Neural progenitor cell (in vitro differentiated cells): ENCODE measurements around the gene MRAP. TPM values are rescaled to one million over a fixed set of nuclear protein-coding genes. Genes with fewer than 3 reads are reported as not detected.

Experiments used
- DNase-seq: peaks from one replicate; pipeline ENCODE4 v3.0.0-alpha.2; 2016; ENCODE audit warnings: low spot score
- H2AFZ ChIP-seq: fragments of 200-600 bp; sonication (generic); replicated peaks from 2 replicates; pipeline ENCODE4 v1.6.1; 2016; ENCODE audit warnings: antibody characterized with exemption
- H3F3A ChIP-seq: fragments of 200-600 bp; sonication (generic); 2 replicates; pipeline ENCODE4 v1.6.1; 2016; ENCODE audit warnings: antibody characterized with exemption, low read depth
- H3K27ac ChIP-seq: fragments of 200-600 bp; sonication (generic); 2 replicates; pipeline ENCODE4 v1.5.1; 2016; ENCODE audit warnings: mild to moderate bottlenecking
- H3K27me3 ChIP-seq: fragments of 200-600 bp; sonication (generic); 2 replicates; pipeline ENCODE4 v1.6.1; 2016; ENCODE audit warnings: mild to moderate bottlenecking, moderate library complexity
- H3K36me3 ChIP-seq: fragments of 200-600 bp; sonication (generic); 2 replicates; pipeline ENCODE4 v1.5.1; 2016
- H3K4me1 ChIP-seq: fragments of 200-600 bp; sonication (generic); 2 replicates; pipeline ENCODE4 v1.6.1; 2016; ENCODE audit warnings: mixed run types
- H3K4me2 ChIP-seq: fragments of 200-600 bp; sonication (generic); 2 replicates; pipeline ENCODE4 v1.6.1; 2016
- H3K4me3 ChIP-seq: fragments of 200-600 bp; sonication (generic); 2 replicates; pipeline ENCODE4 v1.5.1; 2016
- H3K79me2 ChIP-seq: fragments of 200-600 bp; sonication (generic); 2 replicates; pipeline ENCODE4 v1.6.1; 2016; ENCODE audit warnings: low read depth
- H3K9ac ChIP-seq: fragments of 200-600 bp; sonication (generic); 2 replicates; pipeline ENCODE4 v1.6.1; 2016
- H3K9me3 ChIP-seq: fragments of 200-600 bp; sonication (generic); 2 replicates; pipeline ENCODE4 v1.5.1; 2016; ENCODE audit warnings: low read depth
- H4K20me1 ChIP-seq: fragments of 200-600 bp; sonication (generic); 2 replicates; pipeline ENCODE4 v1.6.1; 2016; ENCODE audit warnings: low read depth
- H3K27ac Mint-ChIP-seq: 3 replicates; pipeline ENCODE4 v1.8.0; 2021; ENCODE audit warnings: mixed read lengths
- H3K27me3 Mint-ChIP-seq: 2 replicates; pipeline ENCODE4 v1.8.0; 2022; ENCODE audit warnings: low read depth, mild to moderate bottlenecking, inconsistent platforms, moderate library complexity, mixed read lengths; ENCODE audit not compliant: insufficient read depth
- H3K36me3 Mint-ChIP-seq: 3 replicates; pipeline ENCODE4 v1.8.0; 2021; ENCODE audit warnings: mixed read lengths
- H3K4me1 Mint-ChIP-seq: 3 replicates; pipeline ENCODE4 v1.8.0; 2021; ENCODE audit warnings: mixed read lengths
- H3K4me3 Mint-ChIP-seq: 3 replicates; pipeline ENCODE4 v1.8.0; 2021; ENCODE audit warnings: mild to moderate bottlenecking, moderate library complexity, mixed read lengths
- H3K9me3 Mint-ChIP-seq: 3 replicates; pipeline ENCODE4 v1.8.0; 2020; ENCODE audit warnings: mixed read lengths
- CTCF ChIP-seq: fragments of 200-600 bp; sonication (generic); IDR thresholded peaks from 2 replicates; pipeline ENCODE4 v1.5.1; 2017; ENCODE audit warnings: antibody characterized with exemption, mild to moderate bottlenecking
- EZH2 ChIP-seq: fragments of 200-600 bp; sonication (generic); IDR thresholded peaks from 2 replicates; pipeline ENCODE4 v1.6.1; 2017; ENCODE audit warnings: antibody characterized with exemption, mild to moderate bottlenecking, moderate library complexity
- EZH2phosphoT487 ChIP-seq: fragments of 200-600 bp; sonication (generic); IDR thresholded peaks from 2 replicates; pipeline ENCODE4 v1.6.1; 2017; ENCODE audit warnings: antibody characterized with exemption
- total RNA-seq: library from RNA; depleted of rRNA; stranded (reverse); fragments of >200 nt; gene quantifications from 2 replicates; pipeline ENCODE4 v1.2.3, GENCODE V29; 2015; ENCODE audit warnings: low replicate concordance

Gene MRAP
- total RNA-seq, 1 donor from 2014 or later: not detected

GRCh38 chr21:32311621-32312020, 13.0 kb downstream of the MRAP start:
- Mint-ChIP-seq H3K9me3 (no peaks in the 10 kb centered on the region), H3K27ac (no peak overlapping the region), H3K4me1 (peaks cover 5% of the 10 kb centered on the region), H3K4me3 (no peak overlapping the region), H3K36me3 (peaks cover 13% of the 10 kb centered on the region), H3K27me3 (no peaks in the 10 kb centered on the region)
- H3F3A ChIP-seq: no peaks in the 10 kb centered on the region
- no peaks in the 10 kb centered on the region for H4K20me1 ChIP-seq
- H2AFZ ChIP-seq: no peak overlapping the region
- no peaks in the 10 kb centered on the region for H3K27me3 ChIP-seq
- H3K27ac ChIP-seq: no peak overlapping the region
- no peaks in the 10 kb centered on the region for H3K4me1 ChIP-seq
- TF ChIP-seq EZH2 (no peak), CTCF (no peak), EZH2phosphoT487 (no peak)
- no peak overlapping the region for H3K4me3 ChIP-seq
- H3K4me2 ChIP-seq: no peak overlapping the region
- DNase-seq: no peak
- H3K9me3 ChIP-seq: no peaks in the 10 kb centered on the region
- H3K79me2 ChIP-seq: no peaks in the 10 kb centered on the region
- H3K9ac ChIP-seq: no peak overlapping the region
- H3K36me3 ChIP-seq: no peaks in the 10 kb centered on the region

GRCh38 chr21:32312326-32312725, 13.7 kb downstream of the MRAP start:
- no peaks in the 10 kb centered on the region for H3K4me1 ChIP-seq
- H3K27ac ChIP-seq: no peak overlapping the region
- no peak overlapping the region for H3K4me2 ChIP-seq
- no peaks in the 10 kb centered on the region for H3K36me3 ChIP-seq
- no peak overlapping the region for H2AFZ ChIP-seq
- no peak for DNase-seq
- peaks cover 4% of the 10 kb centered on the region for H3K4me1 Mint-ChIP-seq
- peak overlapping the region; percentile 82 for H3K27ac Mint-ChIP-seq
- no peaks in the 10 kb centered on the region for H3F3A ChIP-seq
- H3K9me3 ChIP-seq: no peaks in the 10 kb centered on the region
- no peaks in the 10 kb centered on the region for H3K79me2 ChIP-seq
- TF ChIP-seq CTCF (no peak), EZH2phosphoT487 (no peak), EZH2 (no peak)
- no peak overlapping the region for H3K9ac ChIP-seq
- H3K27me3 Mint-ChIP-seq: no peaks in the 10 kb centered on the region
- H4K20me1 ChIP-seq: no peaks in the 10 kb centered on the region
- H3K27me3 ChIP-seq: no peaks in the 10 kb centered on the region
- no peak overlapping the region for H3K4me3 Mint-ChIP-seq
- peaks cover 12% of the 10 kb centered on the region for H3K36me3 Mint-ChIP-seq
- H3K9me3 Mint-ChIP-seq: no peaks in the 10 kb centered on the region
- H3K4me3 ChIP-seq: no peak overlapping the region

GRCh38 chr21:32312976-32313375, 14.3 kb downstream of the MRAP start:
- no peaks in the 10 kb centered on the region for H3K27me3 Mint-ChIP-seq

More at GRCh38 chr21:32312976-32313375, 14.3 kb downstream of the MRAP start:
- H3K27ac Mint-ChIP-seq: no peak overlapping the region
- no peaks in the 10 kb centered on the region for H4K20me1 ChIP-seq
- no peak overlapping the region for H3K4me2 ChIP-seq
- no peak overlapping the region for H3K4me3 Mint-ChIP-seq
- H2AFZ ChIP-seq: no peak overlapping the region
- DNase-seq: no peak
- H3K27me3 ChIP-seq: no peaks in the 10 kb centered on the region
- no peak overlapping the region for H3K9ac ChIP-seq
- H3K4me3 ChIP-seq: no peak overlapping the region
- H3K9me3 ChIP-seq: no peaks in the 10 kb centered on the region
- TF ChIP-seq EZH2 (no peak), CTCF (no peak), EZH2phosphoT487 (no peak)
- no peaks in the 10 kb centered on the region for H3F3A ChIP-seq
- peaks cover 4% of the 10 kb centered on the region for H3K4me1 Mint-ChIP-seq
- H3K36me3 Mint-ChIP-seq: peaks cover 14% of the 10 kb centered on the region
- H3K79me2 ChIP-seq: no peaks in the 10 kb centered on the region
- H3K36me3 ChIP-seq: no peaks in the 10 kb centered on the region
- no peaks in the 10 kb centered on the region for H3K9me3 Mint-ChIP-seq
- no peak overlapping the region for H3K27ac ChIP-seq
- no peaks in the 10 kb centered on the region for H3K4me1 ChIP-seq
